WTC11 (cell line): Measurements from ENCODE around the gene KCNK7.

Experiments used
- AFF4 ChIP-seq: sonication (generic); formaldehyde crosslinking; IDR thresholded peaks from 2 replicates; pipeline ENCODE4 v1.8.1; 2023; ENCODE audit warnings: mild to moderate bottlenecking, missing genetic modification reagents, borderline replicate concordance
- CREB1 ChIP-seq: sonication (generic); formaldehyde crosslinking; IDR thresholded peaks from 2 replicates; pipeline ENCODE4 v1.8.0; 2023; ENCODE audit warnings: mild to moderate bottlenecking, missing genetic modification reagents
- CTCF ChIP-seq: fragments of 200-600 bp; IDR thresholded peaks from 2 replicates; pipeline ENCODE4 v1.8.0; 2022; ENCODE audit warnings: antibody characterized with exemption
- ESRRA ChIP-seq: sonication (generic); formaldehyde crosslinking; IDR thresholded peaks from 2 replicates; pipeline ENCODE4 v1.8.1; 2022; ENCODE audit warnings: mild to moderate bottlenecking, missing genetic modification reagents, borderline replicate concordance
- ETV6 ChIP-seq: sonication (generic); formaldehyde crosslinking; IDR thresholded peaks from 2 replicates; pipeline ENCODE4 v1.8.1; 2022; ENCODE audit warnings: mild to moderate bottlenecking, missing genetic modification reagents
- FOXP1 ChIP-seq: sonication (generic); formaldehyde crosslinking; IDR thresholded peaks from 2 replicates; pipeline ENCODE4 v1.8.0; 2022; ENCODE audit warnings: missing genetic modification reagents, mild to moderate bottlenecking, moderate library complexity, borderline replicate concordance
- PREB ChIP-seq: sonication (generic); formaldehyde crosslinking; IDR thresholded peaks from 2 replicates; pipeline ENCODE4 v1.8.1; 2022; ENCODE audit warnings: mild to moderate bottlenecking, missing genetic modification reagents, moderate library complexity, borderline replicate concordance
- TP53 ChIP-seq: sonication (generic); formaldehyde crosslinking; IDR thresholded peaks from 2 replicates; pipeline ENCODE4 v1.8.1; 2023; ENCODE audit warnings: mild to moderate bottlenecking, missing genetic modification reagents
- USF2 ChIP-seq: sonication (generic); formaldehyde crosslinking; IDR thresholded peaks from 2 replicates; pipeline ENCODE4 v1.8.1; 2023; ENCODE audit warnings: mild to moderate bottlenecking, missing genetic modification reagents, moderate library complexity
- ZNF121 ChIP-seq: sonication (generic); formaldehyde crosslinking; IDR thresholded peaks from 2 replicates; pipeline ENCODE4 v1.8.0; 2023; ENCODE audit warnings: missing genetic modification reagents
- ZNF512 ChIP-seq: sonication (generic); formaldehyde crosslinking; IDR thresholded peaks from 2 replicates; pipeline ENCODE4 v1.8.1; 2022; ENCODE audit warnings: missing genetic modification reagents, borderline replicate concordance

GRCh38 chr11:65598258-65598699, 2.7 kb upstream of the KCNK7 start:
- TF ChIP-seq CTCF, result no peak
- no peak for TF ChIP-seq ESRRA
- TF ChIP-seq ZNF121 (CRISPR knock-in tag), result no peak
- TF ChIP-seq AFF4 (CRISPR knock-in tag), result no peak
- TF ChIP-seq CREB1, result no peak
- TF ChIP-seq ETV6 (CRISPR knock-in tag), result no peak
- no peak for TF ChIP-seq FOXP1 (CRISPR knock-in tag)
- TF ChIP-seq TP53 (CRISPR knock-in tag), result no peak
- TF ChIP-seq PREB (CRISPR knock-in tag), result no peak
- no peak for TF ChIP-seq ZNF512
- no peak for TF ChIP-seq USF2 (CRISPR knock-in tag)
